Measurements from ENCODE around the gene ARF1.

ARF1 gene

GRCh38 chr1:228071839-228072657 is 10.5 kb upstream of the ARF1 start:
- TF ChIP-seq EZH2 (IDR thresholded peaks at IDR 0.05), result no peak
- TF ChIP-seq POLR2AphosphoS5 (IDR thresholded peaks at IDR 0.05; ENCODE audit: borderline replicate concordance, low read depth, low read length), result no peak
- TF ChIP-seq FOXP2 (optimal IDR thresholded peaks at IDR 0.05; ENCODE audit: control extremely low read depth, extremely low read length, insufficient read depth), result no peak
- H3K4me3 ChIP-seq, result no peak overlapping the region
- no peaks in the 10 kb centered on the region for H3K36me3 ChIP-seq (ENCODE audit: insufficient read depth, low read length)
- H3K9me3 ChIP-seq (ENCODE audit: low read depth, low read length), result no peaks in the 10 kb centered on the region
- no peak for DNase-seq (ENCODE audit: low read depth, low spot score)
- H3K27ac ChIP-seq, result no peak overlapping the region
- H3K9ac ChIP-seq (ENCODE audit: insufficient read length), result no peak overlapping the region

- no peaks in the 10 kb centered on the region for H3K9me3 ChIP-seq (ENCODE audit: low read depth, low read length)
- TF ChIP-seq POLR2AphosphoS5 (IDR thresholded peaks at IDR 0.05; ENCODE audit: borderline replicate concordance, low read depth, low read length), result no peak
- TF ChIP-seq FOXP2 (optimal IDR thresholded peaks at IDR 0.05; ENCODE audit: control extremely low read depth, extremely low read length, insufficient read depth), result no peak
- no peak for TF ChIP-seq EZH2 (IDR thresholded peaks at IDR 0.05)
- H3K9ac ChIP-seq (ENCODE audit: insufficient read length), result no peak overlapping the region
- H3K27ac ChIP-seq, result no peak overlapping the region
- H3K36me3 ChIP-seq (ENCODE audit: insufficient read depth, low read length), result no peaks in the 10 kb centered on the region
- no peak for DNase-seq (ENCODE audit: low read depth, low spot score)
- H3K4me3 ChIP-seq, result no peak overlapping the region
Measured at GRCh38 chr1:228072658-228073043, 9.9 kb upstream of the ARF1 start.

DNA sequence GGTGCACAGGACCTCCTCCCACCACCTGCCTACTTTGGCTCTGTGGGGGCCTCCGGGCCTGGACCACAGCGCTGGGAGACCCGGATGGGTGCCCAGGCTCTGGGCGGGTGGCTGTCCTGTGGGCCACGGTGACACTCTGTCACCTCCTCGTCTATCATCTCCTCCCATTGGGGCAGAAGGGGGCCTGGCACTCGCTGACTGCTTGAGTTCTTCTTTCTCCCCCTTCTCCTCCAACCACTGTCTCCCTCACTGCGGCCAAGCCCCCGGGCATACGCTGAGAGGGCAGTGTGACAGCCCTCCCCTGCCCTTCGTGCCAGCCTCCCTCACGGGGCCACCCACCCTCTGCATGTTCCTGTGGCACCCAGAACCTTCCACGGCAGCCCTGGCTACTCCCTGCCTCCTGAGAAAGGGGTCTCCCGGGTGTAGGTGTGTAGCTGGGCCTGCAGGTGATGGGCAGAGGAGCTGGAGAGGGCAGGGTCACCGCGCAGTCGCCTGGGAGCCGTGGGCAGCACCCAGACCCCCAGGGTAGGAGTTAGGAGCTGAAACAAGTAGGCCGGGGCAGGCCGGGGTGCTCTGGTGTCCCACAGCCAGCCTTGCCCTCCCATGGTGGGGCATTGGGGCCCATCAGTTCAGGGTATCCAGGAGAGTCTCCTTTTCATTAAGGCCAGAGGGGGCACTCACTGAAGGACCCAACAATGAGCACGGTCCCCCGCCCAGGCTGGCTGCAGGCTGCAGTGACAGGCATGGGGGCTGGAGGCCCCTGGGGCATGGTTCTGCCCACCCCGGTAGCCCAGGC is 9.2 kb upstream of the ARF1 start:
- H3K4me3 ChIP-seq, result no peak overlapping the region
- no peak for DNase-seq (ENCODE audit: low read depth, low spot score)
- no peak for TF ChIP-seq FOXP2 (optimal IDR thresholded peaks at IDR 0.05; ENCODE audit: control extremely low read depth, extremely low read length, insufficient read depth)
- TF ChIP-seq POLR2AphosphoS5 (IDR thresholded peaks at IDR 0.05; ENCODE audit: borderline replicate concordance, low read depth, low read length), result no peak
- TF ChIP-seq EZH2 (IDR thresholded peaks at IDR 0.05), result no peak
- no peaks in the 10 kb centered on the region for H3K9me3 ChIP-seq (ENCODE audit: low read depth, low read length)
- no peak overlapping the region for H3K27ac ChIP-seq
- no peaks in the 10 kb centered on the region for H3K36me3 ChIP-seq (ENCODE audit: insufficient read depth, low read length)
- H3K9ac ChIP-seq (ENCODE audit: insufficient read length), result no peak overlapping the region

DNA sequence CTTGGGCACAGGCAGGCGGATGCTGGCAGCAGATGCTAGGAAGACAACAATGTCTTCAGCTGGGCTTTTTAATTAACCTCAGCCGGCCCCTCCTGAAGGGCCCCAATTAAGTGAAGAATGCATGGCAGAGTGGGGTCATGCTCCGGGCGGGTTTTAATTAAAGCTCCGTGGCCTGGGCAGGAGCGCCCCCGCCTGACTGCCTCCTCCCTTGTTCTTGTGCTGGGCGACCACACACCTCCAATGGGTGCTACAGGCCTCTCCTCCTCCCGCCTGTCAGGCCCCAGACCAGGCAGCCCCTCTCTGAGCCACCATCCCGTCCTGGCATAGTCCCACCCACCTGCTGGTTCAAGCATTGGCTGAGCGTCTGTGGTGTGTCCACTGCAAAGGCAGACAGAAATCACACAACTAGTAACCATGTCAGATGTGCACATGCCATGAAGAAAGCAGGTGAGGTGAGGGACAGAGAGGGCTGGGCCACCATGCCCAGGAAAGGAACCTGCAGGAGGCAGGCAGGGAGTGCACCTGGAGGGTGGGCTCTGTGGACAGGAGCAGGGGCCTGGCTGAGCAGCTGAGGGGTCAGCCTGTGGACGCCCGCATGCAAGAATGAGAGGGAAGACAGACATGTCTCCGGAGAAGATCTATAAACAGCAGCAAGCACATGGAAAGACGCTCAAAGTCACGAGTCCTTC is 8.5 kb upstream of the ARF1 start:
- TF ChIP-seq EZH2 (IDR thresholded peaks at IDR 0.05) (no peak), POLR2AphosphoS5 (IDR thresholded peaks at IDR 0.05; ENCODE audit: borderline replicate concordance, low read depth, low read length) (no peak), FOXP2 (optimal IDR thresholded peaks at IDR 0.05; ENCODE audit: control extremely low read depth, extremely low read length, insufficient read depth) (no peak)
- no peak for DNase-seq (ENCODE audit: low read depth, low spot score)
- no peak overlapping the region for H3K9ac ChIP-seq (ENCODE audit: insufficient read length)
- no peak overlapping the region for H3K27ac ChIP-seq
- no peaks in the 10 kb centered on the region for H3K9me3 ChIP-seq (ENCODE audit: low read depth, low read length)
- H3K36me3 ChIP-seq (ENCODE audit: insufficient read depth, low read length), result no peaks in the 10 kb centered on the region
- H3K4me3 ChIP-seq, result no peak overlapping the region

GRCh38 chr1:228074954-228075730 is 7.4 kb upstream of the ARF1 start:
- Histone ChIP-seq H3K4me3 (no peak overlapping the region), H3K9me3 (ENCODE audit: low read depth, low read length) (no peaks in the 10 kb centered on the region), H3K36me3 (ENCODE audit: insufficient read depth, low read length) (no peaks in the 10 kb centered on the region), H3K27ac (no peak overlapping the region), H3K9ac (ENCODE audit: insufficient read length) (no peak overlapping the region)
- no peak for DNase-seq (ENCODE audit: low read depth, low spot score)
- TF ChIP-seq POLR2AphosphoS5 (IDR thresholded peaks at IDR 0.05; ENCODE audit: borderline replicate concordance, low read depth, low read length) (no peak), EZH2 (IDR thresholded peaks at IDR 0.05) (no peak), FOXP2 (optimal IDR thresholded peaks at IDR 0.05; ENCODE audit: control extremely low read depth, extremely low read length, insufficient read depth) (no peak)

GRCh38 chr1:228075801-228076271 is 6.7 kb upstream of the ARF1 start:
- Histone ChIP-seq H3K9ac (ENCODE audit: insufficient read length) (no peak overlapping the region), H3K4me3 (no peak overlapping the region), H3K36me3 (ENCODE audit: insufficient read depth, low read length) (no peaks in the 10 kb centered on the region), H3K27ac (no peak overlapping the region), H3K9me3 (ENCODE audit: low read depth, low read length) (no peaks in the 10 kb centered on the region)
- TF ChIP-seq POLR2AphosphoS5 (IDR thresholded peaks at IDR 0.05; ENCODE audit: borderline replicate concordance, low read depth, low read length) (no peak), EZH2 (IDR thresholded peaks at IDR 0.05) (no peak), FOXP2 (optimal IDR thresholded peaks at IDR 0.05; ENCODE audit: control extremely low read depth, extremely low read length, insufficient read depth) (no peak)
- no peak for DNase-seq (ENCODE audit: low read depth, low spot score)

GRCh38 chr1:228076796-228077430 is 5.6 kb upstream of the ARF1 start:
- H3K27ac ChIP-seq, result no peak overlapping the region
- H3K9ac ChIP-seq (ENCODE audit: insufficient read length), result no peak overlapping the region
- H3K4me3 ChIP-seq, result no peak overlapping the region
- H3K9me3 ChIP-seq (ENCODE audit: low read depth, low read length), result no peaks in the 10 kb centered on the region
- no peak for TF ChIP-seq POLR2AphosphoS5 (IDR thresholded peaks at IDR 0.05; ENCODE audit: borderline replicate concordance, low read depth, low read length)
- TF ChIP-seq FOXP2 (optimal IDR thresholded peaks at IDR 0.05; ENCODE audit: control extremely low read depth, extremely low read length, insufficient read depth), result no peak
- no peak for TF ChIP-seq EZH2 (IDR thresholded peaks at IDR 0.05)
- H3K36me3 ChIP-seq (ENCODE audit: insufficient read depth, low read length), result no peaks in the 10 kb centered on the region
- DNase-seq (ENCODE audit: low read depth, low spot score), result no peak
